Activated CD4-positive, alpha-beta T cell treated with anti-CD3 and anti-CD28 coated beads, Interleukin-2, amount 50 U/mL, for 16 hours (primary cell): ENCODE results near the gene TOP2A.

Source experiments
- DNase-seq: peaks from one replicate; pipeline ENCODE4 v3.0.0-alpha.2; 2020

The TOP2A gene

GRCh38 chr17:40453881-40454612 is 36.4 kb upstream of the TOP2A start:
- no peak for DNase-seq

GRCh38 chr17:40452921-40453378 is 35.3 kb upstream of the TOP2A start:
- no peak for DNase-seq

- DNase-seq: no peak
Measured at GRCh38 chr17:40452216-40452787, 34.6 kb upstream of the TOP2A start.

- DNase-seq: no peak
Measured at GRCh38 chr17:40451420-40451819, 33.7 kb upstream of the TOP2A start.

- DNase-seq: peak; percentile 36
Measured at GRCh38 chr17:40450175-40450574, 32.5 kb upstream of the TOP2A start.

GRCh38 chr17:40448639-40449261 is 31.1 kb upstream of the TOP2A start:
- DNase-seq: no peak

- DNase-seq: no peak
Measured at GRCh38 chr17:40448213-40448638, 30.5 kb upstream of the TOP2A start.

GRCh38 chr17:40447806-40448205 is 30.1 kb upstream of the TOP2A start:
- no peak for DNase-seq

GRCh38 chr17:40447148-40447644 is 29.5 kb upstream of the TOP2A start:
- no peak for DNase-seq

GRCh38 chr17:40445751-40446468 is 28.2 kb upstream of the TOP2A start:
- DNase-seq: no peak

- DNase-seq: no peak
Measured at GRCh38 chr17:40443988-40444899, 26.5 kb upstream of the TOP2A start.

- peak; percentile 77 for DNase-seq
Measured at GRCh38 chr17:40443196-40443987, 25.7 kb upstream of the TOP2A start, which contains the start of gene IGFBP4. IGFBP4 (plus strand) TSS chr17:40443450; CDS start chr17:40443736, 286 bp downstream.

GRCh38 chr17:40442392-40443195 is 24.9 kb upstream of the TOP2A start:
- no peak for DNase-seq

- DNase-seq: no peak
Measured at GRCh38 chr17:40440166-40440565, 22.5 kb upstream of the TOP2A start.

GRCh38 chr17:40437095-40437732 is 19.5 kb upstream of the TOP2A start:
- DNase-seq: no peak

GRCh38 chr17:40436636-40437035 is 18.9 kb upstream of the TOP2A start:
- DNase-seq: no peak

- DNase-seq: peak; percentile 43
Measured at GRCh38 chr17:40433551-40434415, 16.1 kb upstream of the TOP2A start.

GRCh38 chr17:40432864-40433528 is 15.3 kb upstream of the TOP2A start:
- no peak for DNase-seq
